Muscle of back (tissue), 11 donors: ENCODE data around the gene NUP214. TPM values are rescaled to one million over a fixed set of nuclear protein-coding genes. Genes with fewer than 3 reads are reported as not detected.

Experiments used
- DNase-seq, 3 donors: peaks; one replicate each; pipeline versions ENCODE4 v3.0.0 to v3.0.0-alpha.2; 2013
- polyA plus RNA-seq, 10 donors: library from polyadenylated mRNA; unstranded; fragments of 120-200 nt; gene quantifications; one replicate each; pipeline ENCODE4 v1.2.1, GENCODE V29; 2013; ENCODE audit not compliant: insufficient read length in 10 of 10

The NUP214 gene
- polyA plus RNA-seq, 10 donors = 24.6 to 36.8 (median 30.1) TPM

DNA sequence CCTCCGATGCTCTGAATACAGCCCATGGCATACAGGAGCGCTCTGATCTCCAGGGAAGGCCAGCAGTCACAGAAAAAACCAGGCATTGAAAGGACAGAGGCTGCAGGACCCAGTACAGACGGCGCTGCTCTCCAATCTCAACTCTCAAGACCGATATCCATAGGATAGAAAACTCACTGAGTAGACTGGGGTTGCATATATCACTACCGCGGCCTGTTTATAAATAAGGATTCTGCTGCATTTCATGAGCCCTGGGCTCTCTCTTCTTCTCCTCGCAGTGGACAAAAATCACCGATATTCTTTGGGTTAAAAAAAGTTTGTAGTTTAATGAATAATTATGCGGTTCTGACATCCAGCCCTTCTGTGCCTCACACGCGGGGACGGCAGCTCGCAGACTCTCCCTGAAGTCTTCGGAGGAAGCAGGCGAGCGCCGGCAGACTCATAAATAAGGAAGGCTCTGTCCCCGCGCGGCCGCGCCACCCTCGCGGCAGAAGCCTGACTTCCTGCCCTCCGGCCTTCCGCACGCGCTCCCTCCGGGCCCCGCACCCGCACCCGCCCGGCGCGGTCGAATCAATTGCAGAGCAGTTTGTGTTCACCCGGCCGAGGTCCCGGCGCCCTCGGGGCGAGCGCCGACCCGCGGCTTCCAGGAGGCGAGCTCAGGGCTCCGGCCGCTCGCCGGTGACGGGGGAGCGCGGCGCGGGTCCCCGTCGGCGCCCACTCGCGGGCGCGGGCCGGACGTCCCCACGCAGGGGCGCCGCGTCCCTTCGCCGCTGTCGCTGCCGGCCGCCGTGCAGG lies 150.9 kb downstream of the NUP214 start, which contains the start of gene FAM78A:
FAM78A (minus strand) TSS at position 417 of the 795 bp plus-strand sequence; CDS start at position 86, 331 bp downstream.
- DNase-seq = peak in 1 of 3 donors; percentile 68

DNA sequence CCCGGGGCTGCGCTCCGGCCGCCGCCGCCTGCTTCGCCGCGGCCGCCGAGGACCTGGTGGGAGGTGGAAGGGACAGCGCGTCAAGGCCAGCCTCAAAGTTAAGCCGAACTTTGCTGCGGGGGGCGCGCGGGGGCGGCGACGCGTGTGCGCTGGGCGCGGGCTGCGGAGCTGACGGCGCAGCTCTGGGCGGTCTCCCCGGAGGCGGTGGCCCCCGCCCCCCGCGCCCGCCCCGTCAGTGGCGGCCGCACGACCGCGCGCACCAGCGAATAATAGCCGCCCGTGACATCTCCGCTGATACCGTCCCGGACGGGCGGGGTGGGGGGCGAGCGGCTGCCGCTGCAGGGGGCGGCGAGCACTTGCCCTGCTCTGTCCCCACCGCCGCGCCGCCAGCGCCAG lies 151.5 kb downstream of the NUP214 start:
- peak in 1 of 3 donors; percentile 59 for DNase-seq

DNA sequence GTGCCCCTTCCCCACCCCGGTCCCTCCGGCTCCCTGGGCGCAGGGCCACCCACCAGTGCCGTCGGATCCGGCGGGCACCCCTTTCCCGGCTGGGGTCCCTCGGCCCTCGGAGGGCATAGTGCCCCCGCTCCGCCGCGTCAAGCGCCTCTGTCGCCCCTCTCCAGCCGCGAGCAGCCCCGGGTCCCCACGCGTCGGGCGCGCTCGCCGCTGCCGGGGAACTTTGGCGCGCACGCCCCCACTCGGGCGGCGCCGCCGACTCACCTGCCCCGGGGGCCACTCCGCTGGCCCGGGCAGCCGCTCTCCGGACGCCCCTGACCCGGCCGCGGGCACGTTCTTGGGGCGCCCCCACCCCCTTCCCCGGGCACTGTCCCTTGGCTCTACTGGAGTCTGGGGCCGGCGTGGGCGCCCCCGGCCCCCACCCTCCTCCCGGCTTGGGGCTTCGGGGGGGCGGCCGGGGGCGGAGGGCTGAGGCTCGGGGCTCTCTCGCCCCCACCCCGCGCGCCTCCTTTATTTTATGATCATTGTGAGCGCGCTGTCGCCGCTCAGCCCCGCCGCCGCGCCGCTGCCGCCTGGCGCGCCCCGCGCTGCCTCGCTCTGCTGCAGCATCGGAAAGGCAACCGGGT lies 152.0 kb downstream of the NUP214 start:
- peak in 1 of 3 donors; percentile 61 for DNase-seq

DNA sequence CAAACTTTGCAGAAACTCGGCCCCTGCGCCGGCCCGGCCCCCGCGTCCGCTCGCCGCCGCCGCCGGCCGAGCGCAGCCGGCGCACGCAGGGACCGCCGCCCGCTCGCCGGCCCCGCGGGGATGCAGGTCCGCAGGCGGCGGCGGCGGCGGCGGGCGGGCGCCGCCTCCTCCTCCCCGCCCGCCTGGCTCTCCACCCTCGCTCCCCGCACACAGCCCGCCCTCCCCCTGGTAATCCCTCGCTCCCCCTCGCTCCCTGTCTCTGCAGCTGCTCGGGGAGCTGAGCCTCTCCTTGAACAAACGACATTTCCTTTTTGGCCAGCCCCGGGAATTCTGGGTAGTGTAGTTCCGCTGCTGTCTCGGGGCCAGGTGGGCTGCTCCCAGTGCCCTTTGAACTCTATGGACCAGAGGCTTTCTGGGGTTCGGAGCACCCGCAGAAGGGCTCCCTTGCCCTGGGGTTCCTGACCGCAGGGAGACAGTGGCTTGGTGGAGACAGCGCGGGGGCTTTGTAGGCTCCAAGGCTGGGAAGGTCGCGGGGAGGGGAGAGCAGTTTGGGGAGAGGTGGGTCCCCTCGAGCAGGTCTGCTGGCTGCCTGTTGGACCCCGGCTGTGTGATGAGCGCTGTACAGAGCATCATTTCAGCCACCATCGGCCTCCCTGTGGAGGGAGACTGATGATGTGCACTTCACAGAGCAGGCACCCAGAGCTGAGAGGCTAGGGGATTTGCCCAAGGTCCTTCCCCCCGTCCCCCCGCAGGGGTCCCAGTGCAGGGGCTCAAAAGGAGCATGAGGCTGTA lies 152.7 kb downstream of the NUP214 start:
- DNase-seq = peak; percentile 88 to 95 (median 93)

DNA sequence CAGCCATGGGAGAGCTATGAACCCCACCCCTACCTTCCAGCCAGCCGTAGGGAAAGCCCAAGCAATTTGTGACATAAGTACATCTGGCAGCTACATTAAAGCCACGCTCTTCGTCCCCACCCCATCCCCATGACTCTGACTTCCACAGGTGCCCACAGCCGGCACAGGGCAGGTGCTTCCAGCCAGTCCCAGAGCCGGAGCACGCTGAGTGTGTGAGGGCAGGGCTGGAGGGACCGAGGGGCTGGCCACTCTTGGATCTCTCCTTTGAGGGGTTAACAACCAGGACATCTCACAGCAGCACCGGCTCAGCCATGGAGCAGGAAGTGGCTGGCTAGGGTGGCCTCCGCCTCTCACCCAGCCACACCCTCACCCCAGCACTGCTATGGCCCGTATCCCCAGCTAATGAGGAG lies 153.3 kb downstream of the NUP214 start:
- DNase-seq = no peak

DNA sequence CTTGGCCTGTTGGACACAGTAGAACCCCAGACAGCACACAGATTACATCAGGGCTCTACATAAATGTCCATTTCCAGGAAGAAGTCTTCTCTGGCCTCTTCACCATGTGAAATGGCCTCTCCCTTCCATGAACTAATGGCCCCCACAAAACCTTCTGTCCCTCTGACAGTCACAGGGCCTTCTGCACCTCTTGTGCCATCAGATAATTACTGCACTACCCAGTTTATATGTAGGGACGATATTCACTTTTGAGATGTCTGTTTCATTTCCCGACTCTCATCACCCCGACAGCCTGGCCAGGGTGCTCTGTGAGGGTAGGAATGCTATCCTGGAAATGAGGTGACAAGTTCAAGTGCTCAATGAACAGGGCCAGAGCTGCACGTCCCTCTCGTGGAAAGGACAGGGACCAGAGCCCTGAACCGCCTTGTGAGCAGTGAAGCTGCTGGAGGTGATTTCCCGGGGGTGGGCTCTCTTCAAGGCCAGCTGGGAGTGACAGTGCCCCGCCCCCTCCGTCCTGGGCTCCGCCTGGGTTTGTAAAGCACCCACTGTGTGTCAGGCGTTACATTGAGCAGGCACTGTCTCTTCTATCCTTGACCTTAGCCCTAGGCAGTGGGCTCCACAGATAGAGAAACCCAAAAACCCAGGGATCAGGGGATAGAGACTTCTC lies 153.9 kb downstream of the NUP214 start:
- no peak for DNase-seq

DNA sequence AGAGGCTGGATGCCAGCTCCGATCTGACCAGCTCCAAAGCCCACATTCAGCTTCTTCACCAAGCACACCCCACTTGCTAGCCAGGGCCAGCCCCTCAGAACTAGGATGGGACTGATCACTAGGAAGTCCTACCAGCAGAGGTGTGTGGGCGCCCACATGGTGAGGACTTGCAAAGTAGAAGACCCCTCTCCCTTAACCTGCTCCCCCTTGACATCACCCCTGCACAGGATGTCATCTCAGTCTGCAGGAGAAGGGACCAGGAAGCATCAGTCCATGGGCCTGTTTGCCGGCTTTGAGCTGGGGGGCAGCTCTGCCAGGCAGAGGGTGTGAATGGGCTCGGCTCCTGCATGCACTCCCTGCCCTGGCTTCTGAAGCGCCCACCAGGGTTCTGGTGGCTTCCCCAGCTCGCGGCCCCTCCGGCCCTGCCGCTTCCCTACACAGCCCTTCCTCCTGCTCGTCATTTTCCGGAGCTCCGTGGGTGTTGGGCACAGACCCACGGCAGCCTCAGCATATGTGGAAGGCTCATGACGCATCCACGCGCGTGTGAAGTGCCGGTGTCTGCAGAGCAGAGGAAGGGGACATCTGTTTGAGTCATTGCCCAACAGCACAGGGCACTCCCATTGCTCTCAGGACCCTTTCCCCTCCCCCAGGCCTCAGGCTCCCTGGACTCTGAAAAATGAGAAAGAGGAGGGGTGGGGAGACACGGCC lies 154.6 kb downstream of the NUP214 start:
- DNase-seq = no peak

DNA sequence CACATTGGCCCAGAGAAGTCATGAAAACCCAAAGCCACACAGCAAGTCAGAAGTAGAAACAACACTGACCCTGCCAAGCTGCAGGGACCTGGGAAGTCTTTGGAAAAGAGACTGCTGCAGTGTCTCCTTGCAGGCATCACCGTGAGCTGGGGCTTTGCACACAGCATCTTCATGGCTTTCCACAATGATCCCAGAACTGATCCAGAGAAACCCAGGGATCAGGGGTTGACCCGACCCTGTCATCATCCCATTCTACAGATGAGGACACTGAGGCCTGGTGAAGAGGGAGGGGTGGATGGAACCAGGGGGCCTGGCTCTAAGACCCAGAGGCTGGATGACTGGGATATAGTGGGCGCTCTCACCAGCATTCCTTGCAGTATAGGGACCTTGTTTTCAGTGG lies 155.3 kb downstream of the NUP214 start:
- no peak for DNase-seq

DNA sequence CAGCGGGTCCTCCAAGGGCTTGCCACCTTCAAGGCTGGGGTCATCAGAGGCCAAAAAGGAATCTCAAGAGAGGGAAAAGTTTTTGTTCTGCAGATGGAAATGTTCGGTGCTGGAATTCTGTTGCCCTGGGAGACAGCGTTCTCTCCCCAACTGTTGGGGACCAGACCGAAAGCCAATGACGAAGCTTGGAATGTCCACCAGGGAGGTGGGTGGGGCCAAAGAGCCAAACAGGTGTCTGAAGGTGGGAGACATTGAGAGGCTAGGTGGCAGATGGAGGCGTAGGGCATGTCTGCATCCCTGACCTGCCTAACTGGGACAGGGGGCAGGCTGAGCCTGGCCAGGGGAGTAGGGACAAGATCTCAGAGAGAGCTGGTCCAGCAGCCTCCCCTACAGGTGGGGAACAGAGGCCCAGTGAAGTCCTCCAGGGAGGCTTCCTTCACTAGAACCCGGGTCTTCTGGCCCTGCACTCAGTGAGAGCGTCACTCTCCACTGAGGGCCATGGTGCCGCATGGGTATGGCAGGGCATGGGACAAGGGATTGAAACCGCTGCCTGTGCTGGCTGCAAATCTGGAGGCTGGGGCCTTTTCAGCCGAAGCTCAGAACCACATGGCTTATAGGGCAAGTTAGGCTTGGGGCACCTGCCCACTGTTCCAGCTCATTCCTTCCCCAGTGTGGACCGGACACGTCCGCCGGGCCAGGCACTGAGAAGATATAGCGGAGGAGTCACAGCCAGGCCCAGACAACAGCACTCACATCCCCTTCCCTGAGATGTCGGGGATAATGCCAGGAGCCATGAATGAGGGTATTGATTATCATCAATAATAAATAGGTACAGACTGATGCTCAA lies 156.0 kb downstream of the NUP214 start:
- DNase-seq = no peak

DNA sequence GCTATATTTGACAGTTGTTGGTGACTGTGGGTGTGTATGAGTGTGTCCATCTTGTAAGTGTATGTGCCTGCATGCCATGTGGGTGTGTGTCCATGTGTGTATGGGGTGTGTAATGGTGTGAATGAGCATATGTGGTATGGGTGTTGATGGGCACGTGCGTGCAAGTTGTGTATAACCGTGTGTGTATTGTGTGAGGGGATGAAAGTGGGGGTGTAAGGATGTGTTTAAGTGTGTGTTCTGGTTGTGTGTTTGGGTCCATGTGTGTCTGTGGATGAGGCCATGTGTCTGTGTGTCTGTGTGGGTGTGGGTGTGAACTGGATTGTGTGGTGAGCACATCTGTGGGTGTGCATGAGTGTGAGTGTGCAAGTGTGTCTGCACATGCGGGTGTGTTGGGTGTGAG lies 156.8 kb downstream of the NUP214 start:
- no peak for DNase-seq

DNA sequence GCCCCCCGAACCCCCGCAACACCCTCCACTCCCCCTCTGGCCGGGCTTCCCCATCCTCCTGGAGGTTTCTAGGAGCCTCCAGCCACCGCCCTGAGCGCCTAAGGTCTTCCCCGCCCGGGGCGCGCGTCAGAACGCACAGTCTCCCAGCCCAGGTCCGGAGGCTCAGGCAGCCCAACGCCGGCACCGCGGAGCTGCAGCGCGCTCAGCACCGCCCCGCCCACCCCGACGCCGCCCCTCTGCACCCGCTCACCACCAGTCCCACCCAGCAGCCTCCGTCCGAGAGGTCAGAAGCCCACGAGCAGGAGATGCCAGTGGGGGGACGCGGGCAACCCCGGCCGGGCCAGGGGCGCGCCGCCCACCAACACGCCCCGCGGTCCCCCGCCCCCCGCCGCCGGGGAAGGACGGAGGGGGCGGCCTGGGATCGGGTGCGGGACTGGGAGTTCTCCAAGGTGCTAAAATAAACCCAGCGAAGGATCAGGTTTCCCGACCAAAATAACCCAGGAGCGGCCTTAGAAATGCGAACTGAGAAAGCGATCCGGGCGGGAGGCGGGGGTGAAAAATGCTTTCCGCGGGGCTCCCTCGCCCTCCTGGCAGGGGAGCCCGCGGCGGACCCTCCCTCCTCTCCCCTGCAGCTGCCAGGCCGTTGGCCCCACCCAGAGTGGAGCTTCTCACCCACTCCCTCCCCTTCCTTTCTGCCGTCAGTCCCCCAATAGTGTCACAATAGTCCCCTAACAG lies 157.5 kb downstream of the NUP214 start:
- DNase-seq = peak; percentile 68 to 76 (median 72)

Other genes starting within 250 kb of the NUP214 start
- gene QRFP, start 228.8 kb upstream of the NUP214 start, polyA plus RNA-seq = under 1 TPM; 0.18 to 0.59 (median 0.29) TPM
- gene FIBCD1, start 186.3 kb upstream of the NUP214 start, polyA plus RNA-seq = under 1 TPM in 2 of 10 donors, not detected in 8; 0.12 to 0.22 TPM
- 1 to 10 TPM; 1.1 to 8.4 (median 2.4) TPM for gene LAMC3, start 116.4 kb upstream of the NUP214 start, polyA plus RNA-seq
- 10 to 100 TPM; 22.7 to 35.1 (median 30.8) TPM for gene AIF1L, start 29.1 kb upstream of the NUP214 start, polyA plus RNA-seq
- 10 to 100 TPM; 25.0 to 42.0 (median 29.4) TPM for gene FAM78A, start 150.9 kb downstream of the NUP214 start, polyA plus RNA-seq
- 10 to 100 TPM; 20.0 to 33.9 (median 30.0) TPM for gene PLPP7, start 164.1 kb downstream of the NUP214 start, polyA plus RNA-seq